CD4-positive, alpha-beta T cell treated with Interleukin-4 for 4 hours (primary cell): ENCODE measurements around the gene TALDO1.

Experiments used
- DNase-seq: peaks from one replicate; pipeline ENCODE4 v3.0.0-alpha.2; 2020

The TALDO1 gene

GRCh38 chr11:770642-771616 lies 23.7 kb downstream of the TALDO1 start:
- no peak for DNase-seq

- no peak for DNase-seq
Measured at GRCh38 chr11:771617-772204, 24.4 kb downstream of the TALDO1 start.

GRCh38 chr11:772429-773390 lies 25.4 kb downstream of the TALDO1 start:
- no peak for DNase-seq

GRCh38 chr11:773425-773824 lies 26.2 kb downstream of the TALDO1 start:
- DNase-seq = no peak

- no peak for DNase-seq
Measured at GRCh38 chr11:773830-774229, 26.6 kb downstream of the TALDO1 start.

GRCh38 chr11:774873-775592 lies 27.8 kb downstream of the TALDO1 start:
- no peak for DNase-seq

GRCh38 chr11:776263-776560 lies 28.9 kb downstream of the TALDO1 start:
- no peak for DNase-seq

GRCh38 chr11:776561-777287 lies 29.5 kb downstream of the TALDO1 start:
- no peak for DNase-seq

- DNase-seq = peak; percentile 88
Measured at GRCh38 chr11:777288-778255, 30.3 kb downstream of the TALDO1 start, which contains the start of gene GATD1. TSS of gene GATD1 (minus strand) at chr11:777487. CDS start at chr11:777462, 25 bp downstream.

- no peak for DNase-seq
Measured at GRCh38 chr11:778976-779954, 32.0 kb downstream of the TALDO1 start.

- no peak for DNase-seq
Measured at GRCh38 chr11:779955-780532, 32.8 kb downstream of the TALDO1 start.

GRCh38 chr11:782264-783174 lies 35.3 kb downstream of the TALDO1 start:
- DNase-seq = no peak

GRCh38 chr11:783581-784015 lies 36.3 kb downstream of the TALDO1 start:
- DNase-seq = no peak

GRCh38 chr11:786235-787083 lies 39.2 kb downstream of the TALDO1 start:
- no peak for DNase-seq

GRCh38 chr11:787084-787675 lies 39.9 kb downstream of the TALDO1 start:
- DNase-seq = no peak

- no peak for DNase-seq
Measured at GRCh38 chr11:788009-788640, 40.9 kb downstream of the TALDO1 start.
